ENCODE measurements around the gene SLC35B4.
"Not testable (repeated sequence)": the region's sequence is repeated elsewhere in the genome, so short reads cannot be mapped to it uniquely, and the experiment has no call there.

Gene SLC35B4

DNA sequence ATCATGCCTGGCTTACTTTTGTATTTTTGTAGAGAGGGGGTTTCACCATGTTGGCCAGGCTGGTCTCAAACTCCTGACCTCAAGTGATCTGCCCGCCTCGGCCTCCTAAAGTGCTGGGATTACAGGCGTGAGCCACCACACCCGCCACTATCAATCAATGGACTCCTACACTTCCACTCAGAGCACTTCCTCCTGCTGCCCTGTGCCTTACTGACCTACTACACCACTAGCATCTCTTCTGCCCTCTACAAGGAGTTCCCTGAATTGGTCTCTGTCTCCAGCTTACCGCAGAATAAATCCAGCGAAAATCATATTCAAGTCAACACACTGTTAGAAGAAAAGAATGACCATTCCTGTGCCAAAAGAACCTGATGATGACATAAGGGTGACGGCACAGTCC, 20.7 kb downstream of the SLC35B4 start:
- peaks cover 26% of the 10 kb centered on the region for H3K4me1 Mint-ChIP-seq (ENCODE audit: low read depth)
- H3K27ac Mint-ChIP-seq, result peak overlapping the region; percentile 51
- H3K9me3 Mint-ChIP-seq; H3K4me3 Mint-ChIP-seq; H3K27me3 Mint-ChIP-seq; intact Hi-C loops (cut with micrococcal nuclease): not testable (repeated sequence)
- peaks cover 57% of the 10 kb centered on the region for H3K36me3 Mint-ChIP-seq (ENCODE audit: low read depth)

GRCh38 chr7:134293002-134293740, 23.6 kb downstream of the SLC35B4 start:
- Mint-ChIP-seq H3K36me3 (ENCODE audit: low read depth) (peaks cover 43% of the 10 kb centered on the region), H3K9me3 (peaks cover 9% of the 10 kb centered on the region), H3K27me3 (no peaks in the 10 kb centered on the region), H3K4me1 (ENCODE audit: low read depth) (peaks cover 33% of the 10 kb centered on the region), H3K27ac (peak overlapping the region; percentile 74), H3K4me3 (no peak overlapping the region)
- intact Hi-C loops (cut with micrococcal nuclease), result no loop called here

DNA sequence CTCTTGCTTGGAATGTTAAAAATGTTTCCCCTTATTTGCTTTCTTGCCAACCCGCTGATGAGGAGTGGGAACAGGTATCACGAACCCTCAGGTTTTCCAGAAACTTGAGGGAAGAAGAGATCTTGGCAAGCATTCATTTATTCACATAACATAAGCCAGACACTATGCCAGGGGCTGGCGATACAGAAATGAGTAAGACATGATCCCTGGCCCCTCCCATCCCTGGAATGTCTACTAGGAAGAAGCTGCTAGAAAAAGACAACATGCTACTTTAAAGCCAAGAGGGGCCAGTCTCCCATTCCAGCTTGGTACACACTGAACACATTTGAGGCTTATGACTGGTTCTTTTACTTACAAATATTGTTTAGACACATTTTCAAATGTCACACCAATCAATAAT, 26.4 kb downstream of the SLC35B4 start:
- peaks cover 37% of the 10 kb centered on the region for H3K4me1 Mint-ChIP-seq (ENCODE audit: low read depth)
- no peaks in the 10 kb centered on the region for H3K27me3 Mint-ChIP-seq
- peaks cover 6% of the 10 kb centered on the region for H3K9me3 Mint-ChIP-seq
- no peak overlapping the region for H3K4me3 Mint-ChIP-seq
- intact Hi-C loops (cut with micrococcal nuclease), result no loop called here
- H3K27ac Mint-ChIP-seq, result no peak overlapping the region
- peaks cover 26% of the 10 kb centered on the region for H3K36me3 Mint-ChIP-seq (ENCODE audit: low read depth)

DNA sequence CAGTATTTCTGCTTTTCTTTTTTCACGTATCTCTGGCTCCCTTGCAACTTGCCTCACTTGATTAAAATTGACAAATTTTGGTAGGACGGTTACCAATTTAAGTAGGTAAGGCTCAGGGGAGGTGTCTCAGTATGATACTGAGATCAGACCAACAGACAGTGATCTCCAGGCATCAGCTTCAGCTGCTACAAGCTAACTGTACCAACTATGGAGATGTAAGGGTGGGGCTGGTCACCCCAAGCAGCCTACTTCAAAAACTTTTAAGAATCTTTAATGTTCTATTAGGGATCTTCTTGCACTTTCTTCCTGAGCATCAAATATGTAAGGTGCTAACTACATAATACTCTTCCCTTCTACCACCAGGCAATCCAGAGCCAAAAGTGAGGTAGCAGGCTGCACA, 26.9 kb downstream of the SLC35B4 start:
- intact Hi-C loops (cut with micrococcal nuclease), result no loop called here
- H3K9me3 Mint-ChIP-seq, result peaks cover 6% of the 10 kb centered on the region
- H3K4me3 Mint-ChIP-seq, result no peak overlapping the region
- H3K36me3 Mint-ChIP-seq (ENCODE audit: low read depth), result peaks cover 21% of the 10 kb centered on the region
- peaks cover 36% of the 10 kb centered on the region for H3K4me1 Mint-ChIP-seq (ENCODE audit: low read depth)
- no peak overlapping the region for H3K27ac Mint-ChIP-seq
- no peaks in the 10 kb centered on the region for H3K27me3 Mint-ChIP-seq

GRCh38 chr7:134289423-134289822, 27.3 kb downstream of the SLC35B4 start:
- Mint-ChIP-seq H3K4me3 (no peak overlapping the region), H3K9me3 (peaks cover 6% of the 10 kb centered on the region), H3K27ac (no peak overlapping the region), H3K27me3 (peaks cover under 1% of the 10 kb centered on the region), H3K36me3 (ENCODE audit: low read depth) (peaks cover 17% of the 10 kb centered on the region), H3K4me1 (ENCODE audit: low read depth) (peaks cover 32% of the 10 kb centered on the region)
- intact Hi-C loops (cut with micrococcal nuclease), result no loop called here

DNA sequence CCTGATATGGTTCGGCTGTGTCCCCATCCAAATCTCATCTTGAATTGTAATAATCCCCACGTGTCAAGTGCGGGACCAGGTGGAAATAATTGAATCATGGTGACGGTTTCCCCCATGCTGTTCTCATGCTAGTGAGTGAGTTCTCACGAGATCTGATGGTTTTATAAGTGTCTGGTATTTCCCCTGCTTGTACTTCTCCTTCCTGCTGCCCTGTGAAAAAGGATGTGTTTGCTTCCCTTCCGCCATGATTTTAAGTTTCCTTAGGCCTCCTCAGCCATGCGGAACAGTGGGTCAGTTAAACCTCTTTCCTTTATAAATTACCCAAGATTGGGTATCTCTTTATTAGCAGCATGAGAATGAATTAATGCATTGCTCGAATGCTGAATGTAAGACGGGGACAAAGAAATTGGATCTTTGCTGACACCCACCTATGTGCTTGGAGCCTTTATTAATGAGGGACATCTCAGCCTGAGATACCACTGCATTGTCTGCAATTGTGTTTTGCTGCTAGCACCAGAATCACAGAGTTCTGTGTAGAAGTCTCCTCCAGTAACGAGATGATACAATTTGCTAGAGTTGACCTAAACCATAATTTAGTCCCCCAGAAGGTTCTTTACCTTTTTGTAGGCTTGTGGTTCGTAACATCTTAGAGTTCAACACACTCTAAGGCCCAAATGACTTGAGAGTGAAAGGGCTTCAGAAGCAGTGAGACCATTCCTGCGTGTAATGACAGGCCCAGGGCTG, 28.6 kb downstream of the SLC35B4 start:
- Mint-ChIP-seq H3K36me3 (ENCODE audit: low read depth) (peaks cover 11% of the 10 kb centered on the region), H3K9me3 (peaks cover 6% of the 10 kb centered on the region), H3K27ac (no peak overlapping the region), H3K4me3 (no peak overlapping the region), H3K4me1 (ENCODE audit: low read depth) (peaks cover 19% of the 10 kb centered on the region), H3K27me3 (peaks cover 5% of the 10 kb centered on the region)
- intact Hi-C loops (cut with micrococcal nuclease), result no loop called here

DNA sequence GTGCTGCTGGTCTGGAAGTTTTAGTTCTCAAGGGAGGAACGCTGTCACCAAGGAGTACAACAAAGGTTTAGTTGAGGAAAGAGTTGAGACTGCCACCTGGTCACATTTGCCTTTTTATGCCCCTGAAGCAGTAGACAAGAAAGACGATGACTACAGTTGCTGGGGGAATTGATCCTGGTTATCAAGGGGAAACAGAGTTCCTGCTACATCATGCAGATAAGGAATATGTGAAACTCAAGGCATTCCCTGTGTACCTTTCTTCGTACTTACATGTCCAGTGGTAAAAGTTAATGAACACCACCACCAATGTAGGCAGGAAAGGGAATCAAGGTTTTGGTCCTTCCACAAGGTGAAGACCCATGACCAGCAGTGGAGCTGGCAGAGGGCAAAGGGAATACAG, 31.8 kb downstream of the SLC35B4 start:
- Mint-ChIP-seq H3K27ac (no peak overlapping the region), H3K9me3 (peaks cover 6% of the 10 kb centered on the region), H3K4me1 (ENCODE audit: low read depth) (peaks cover 12% of the 10 kb centered on the region), H3K36me3 (ENCODE audit: low read depth) (peaks cover 1% of the 10 kb centered on the region), H3K4me3 (no peak overlapping the region), H3K27me3 (peaks cover 8% of the 10 kb centered on the region)
- intact Hi-C loops (cut with micrococcal nuclease), result no loop called here

- Mint-ChIP-seq H3K4me1 (ENCODE audit: low read depth) (peaks cover 16% of the 10 kb centered on the region), H3K27me3 (peaks cover 11% of the 10 kb centered on the region), H3K9me3 (peaks cover 6% of the 10 kb centered on the region), H3K27ac (no peak overlapping the region), H3K36me3 (ENCODE audit: low read depth) (no peaks in the 10 kb centered on the region), H3K4me3 (no peak overlapping the region)
- intact Hi-C loops (cut with micrococcal nuclease), result no loop called here
These were observed 32.7 kb downstream of the SLC35B4 start for GRCh38 chr7:134284011-134284410.

DNA sequence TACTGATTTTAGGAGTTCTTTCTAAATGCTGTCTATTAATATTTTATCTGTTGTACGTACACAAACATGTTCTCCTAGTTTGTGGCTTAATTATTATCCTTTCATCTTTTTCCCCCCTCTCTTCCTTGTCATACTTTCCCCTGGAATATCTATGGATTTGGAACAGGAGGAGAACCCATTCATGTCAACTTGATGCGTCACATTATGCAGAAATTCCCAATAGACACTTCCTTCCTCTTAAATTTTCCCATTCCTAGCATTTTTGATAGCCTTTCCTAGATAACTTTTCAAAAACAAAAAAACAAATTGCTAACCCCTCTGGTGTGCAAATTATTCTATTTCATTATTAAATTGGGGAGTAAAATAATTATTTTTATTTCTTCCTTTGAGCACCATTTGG, 36.2 kb downstream of the SLC35B4 start:
- Mint-ChIP-seq H3K9me3 (no peaks in the 10 kb centered on the region), H3K4me3 (no peak overlapping the region), H3K27ac (no peak overlapping the region), H3K36me3 (ENCODE audit: low read depth) (no peaks in the 10 kb centered on the region), H3K27me3 (peaks cover 18% of the 10 kb centered on the region), H3K4me1 (ENCODE audit: low read depth) (peaks cover 5% of the 10 kb centered on the region)
- intact Hi-C loops (cut with micrococcal nuclease), result no loop called here

DNA sequence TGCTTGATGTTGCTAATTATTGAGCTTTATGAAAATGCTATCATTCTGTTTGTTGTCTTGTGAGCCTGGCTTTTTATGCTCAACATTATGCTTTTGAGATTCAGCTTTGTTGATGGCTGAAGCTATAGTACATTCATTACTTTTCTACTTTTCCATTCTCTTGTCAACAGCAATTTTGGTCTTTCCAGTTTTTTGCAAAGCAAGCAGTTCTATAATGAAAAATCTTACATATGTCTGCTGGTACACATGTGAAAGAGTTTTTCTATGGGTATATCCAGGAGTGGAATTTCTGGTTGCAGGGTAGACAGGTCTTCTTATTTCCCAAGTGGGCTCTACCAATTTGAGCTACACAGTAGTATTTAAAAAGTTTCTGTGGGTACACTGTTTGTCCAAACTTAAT, 36.8 kb downstream of the SLC35B4 start:
- Mint-ChIP-seq H3K4me3 (no peak overlapping the region), H3K4me1 (ENCODE audit: low read depth) (peaks cover 5% of the 10 kb centered on the region), H3K27ac (no peak overlapping the region), H3K36me3 (ENCODE audit: low read depth) (no peaks in the 10 kb centered on the region), H3K27me3 (peaks cover 18% of the 10 kb centered on the region), H3K9me3 (no peaks in the 10 kb centered on the region)
- intact Hi-C loops (cut with micrococcal nuclease), result no loop called here

- Mint-ChIP-seq H3K9me3 (no peaks in the 10 kb centered on the region), H3K36me3 (ENCODE audit: low read depth) (no peaks in the 10 kb centered on the region), H3K27me3 (peaks cover 17% of the 10 kb centered on the region), H3K4me1 (ENCODE audit: low read depth) (peaks cover 5% of the 10 kb centered on the region), H3K4me3 (no peak overlapping the region), H3K27ac (no peak overlapping the region)
- intact Hi-C loops (cut with micrococcal nuclease), result no loop called here
These were observed 37.4 kb downstream of the SLC35B4 start for GRCh38 chr7:134279336-134279735.

- Mint-ChIP-seq H3K27ac (no peak overlapping the region), H3K36me3 (ENCODE audit: low read depth) (no peaks in the 10 kb centered on the region), H3K9me3 (no peaks in the 10 kb centered on the region), H3K27me3 (peaks cover 13% of the 10 kb centered on the region), H3K4me1 (ENCODE audit: low read depth) (peaks cover 5% of the 10 kb centered on the region), H3K4me3 (no peak overlapping the region)
- intact Hi-C loops (cut with micrococcal nuclease), result no loop called here
These were observed 38.1 kb downstream of the SLC35B4 start for GRCh38 chr7:134278502-134279153.

DNA sequence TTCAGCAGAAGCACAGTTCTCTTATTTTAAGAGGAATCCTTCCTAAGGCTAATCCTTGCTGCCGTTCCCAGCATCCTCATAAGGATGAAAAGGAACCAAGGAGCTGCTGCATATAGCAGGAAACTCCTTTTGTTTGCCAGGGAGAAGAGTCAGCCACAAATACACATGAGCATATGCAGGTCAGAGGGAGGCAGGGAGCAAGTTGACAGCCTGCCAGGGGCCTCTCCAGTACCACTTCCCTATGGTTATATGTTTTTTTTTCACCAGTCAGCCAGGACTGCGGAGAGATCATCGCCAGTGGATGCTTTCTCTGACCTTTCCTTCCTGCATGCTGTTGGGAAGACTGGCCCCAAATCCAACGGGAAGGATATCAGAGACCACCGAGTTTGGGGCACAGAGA, 39.8 kb downstream of the SLC35B4 start:
- H3K36me3 Mint-ChIP-seq (ENCODE audit: low read depth), result no peaks in the 10 kb centered on the region
- H3K4me1 Mint-ChIP-seq (ENCODE audit: low read depth), result peaks cover 5% of the 10 kb centered on the region
- H3K4me3 Mint-ChIP-seq, result no peak overlapping the region
- peaks cover 16% of the 10 kb centered on the region for H3K27me3 Mint-ChIP-seq
- no peaks in the 10 kb centered on the region for H3K9me3 Mint-ChIP-seq
- no peak overlapping the region for H3K27ac Mint-ChIP-seq
- intact Hi-C loops (cut with micrococcal nuclease), result no loop called here

GRCh38 chr7:134262322-134262721, 54.4 kb downstream of the SLC35B4 start:
- H3K27me3 Mint-ChIP-seq, result peaks cover 16% of the 10 kb centered on the region
- H3K4me3 Mint-ChIP-seq, result no peak overlapping the region
- peaks cover 16% of the 10 kb centered on the region for H3K9me3 Mint-ChIP-seq
- no peaks in the 10 kb centered on the region for H3K4me1 Mint-ChIP-seq (ENCODE audit: low read depth)
- intact Hi-C loops (cut with micrococcal nuclease), result no loop called here
- no peaks in the 10 kb centered on the region for H3K36me3 Mint-ChIP-seq (ENCODE audit: low read depth)
- H3K27ac Mint-ChIP-seq, result no peak overlapping the region
